ENCODE data around the gene IL2RA. TPM values are rescaled to one million over a fixed set of nuclear protein-coding genes. Genes with fewer than 3 reads are reported as not detected.

IL2RA gene
- total and polyA plus RNA-seq, 10 of the 15 experiments (the other 5 are each of a cell fraction or from before 2014, with no cell fraction given) = 2.2 to 6.0 (median 4.9) TPM

- DNase-seq (ENCODE audit: low read depth, low spot score) (no peak), FAIRE-seq (no peak), ATAC-seq (no peak)
- BruUV-seq (replicated peaks) = no TSS peak
- H2AFZ ChIP-seq (ENCODE audit: control insufficient read depth, low read depth, low read length) = no peak overlapping the region
- H3K4me1 ChIP-seq (ENCODE audit: control insufficient read depth, insufficient read depth, low read length) = peaks cover 45% of the 10 kb centered on the region
- no peak overlapping the region; the same call in 1 of the 2 replicates for H3K4me2 ChIP-seq (ENCODE audit: control insufficient read depth, insufficient read depth)
- TF ChIP-seq BCLAF1 (IDR thresholded peaks at IDR 0.05) (no peak), TBL1XR1 (IDR thresholded peaks at IDR 0.05; ENCODE audit: low read depth, low read length) (no peak), KAT2A (conservative IDR thresholded peaks at IDR 0.05; ENCODE audit: control insufficient read depth, low read depth, low read length) (no peak), DPF2 (IDR thresholded peaks at IDR 0.05) (no peak), IRF4 (IDR thresholded peaks at IDR 0.05; ENCODE audit: low read depth, low read length) (no peak), NKRF (conservative IDR thresholded peaks at IDR 0.05) (no peak)
- in situ Hi-C loops (cut with MboI) = no loop called here
- SMC1A ChIA-PET (ENCODE audit: uncharacterized antibody, unreplicated experiment) = interaction anchor here (0.7 to 7.1 kb wide), 8 partner anchors 11 to 356 kb away, joined by 3 to 53 read pairs (median 4); no protein-coding TSS in a partner anchor
- H3K36me3 ChIP-seq (ENCODE audit: control insufficient read depth in 2 of 2, insufficient read depth in 2 of 2, low read length in 1 of 2) = no peaks in the 10 kb centered on the region; a peak in 1 of 4 replicates
- peak overlapping the region; percentile 9; the same call in 1 of the 2 replicates for H3K4me3 ChIP-seq
- intact Hi-C loops (cut with micrococcal nuclease; ENCODE audit: unreplicated experiment) = no loop called here
- CTCF ChIA-PET = interaction anchor here (3.0 to 10.2 kb wide), 3 partner anchors 32 to 39 kb away, joined by 17 to 101 read pairs (median 95); no protein-coding TSS in a partner anchor
- H3K9me3 ChIP-seq (replicated peaks; ENCODE audit: control insufficient read depth, insufficient read depth, low read length) = no peaks in the 10 kb centered on the region
- POLR2A ChIA-PET = interaction anchor here (0.6 to 1.1 kb wide), 2 partner anchors 10 to 124 kb away, joined by 3 to 5 read pairs; no protein-coding TSS in a partner anchor
- H3K9ac ChIP-seq (ENCODE audit: control insufficient read depth, insufficient read depth, low read length) = no peak overlapping the region
- RAD21 ChIA-PET (ENCODE audit: unreplicated experiment) = interaction anchor here (0.9 to 1.7 kb wide), 7 partner anchors 8 to 40 kb away, joined by 3 to 8 read pairs (median 3); no protein-coding TSS in a partner anchor
- 38% methylated on average over 9 of the region's 9 CpGs for WGBS (ENCODE audit: insufficient coverage, insufficient replicate concordance, low lambda C conversion rate, missing lambda C conversion rate)
- no peaks in the 10 kb centered on the region for H4K20me1 ChIP-seq (ENCODE audit: control insufficient read depth, insufficient read depth)
- no peak overlapping the region for H3K27ac ChIP-seq (ENCODE audit: control insufficient read depth, insufficient read depth)
- H3K79me2 ChIP-seq (ENCODE audit: control insufficient read depth, insufficient read depth, low read length) = no peaks in the 10 kb centered on the region
- H3K27me3 ChIP-seq (replicated peaks in 1 of 2; ENCODE audit: control insufficient read depth in 2 of 2, insufficient read depth in 2 of 2, low read length in 1 of 2) = no peaks in the 10 kb centered on the region
Measured at GRCh38 chr10:6045878-6046772, 16.0 kb downstream of the IL2RA start.
